Adipose tissue (tissue), 3 donors: ENCODE results near the gene CENPK. TPM values are rescaled to one million over a fixed set of nuclear protein-coding genes. Genes with fewer than 3 reads are reported as not detected.
"Not testable (repeated sequence)": the region's sequence is repeated elsewhere in the genome, so short reads cannot be mapped to it uniquely, and the experiment has no call there.

Source experiments
- H3K27ac ChIP-seq: one replicate; pipeline ENCODE4 v1.5.1; 2013; ENCODE audit warnings: low read depth, low read length
- WGBS, 3 donors: extraction: QIAGEN DNeasy Blood & Tissue Kit; methylation state at CpG; one replicate each; pipeline ENCODE4 v1.1.7; 2013; 5-methylcytosine and 5-hydroxymethylcytosine counted together
- polyA plus RNA-seq, 3 donors: library from polyadenylated mRNA; stranded (reverse); fragments of 200-250 nt; gene quantifications; one replicate each; pipeline ENCODE4 v1.2.3, GENCODE V29; 2013
- donor health status: healthy with polysubstance abuse.
- donor health status: Bipolar disorder and iron deficiency.
- donor health status: healthy.

The CENPK gene
- polyA plus RNA-seq, 3 donors, result 0.56 to 0.65 (median 0.60) TPM

DNA sequence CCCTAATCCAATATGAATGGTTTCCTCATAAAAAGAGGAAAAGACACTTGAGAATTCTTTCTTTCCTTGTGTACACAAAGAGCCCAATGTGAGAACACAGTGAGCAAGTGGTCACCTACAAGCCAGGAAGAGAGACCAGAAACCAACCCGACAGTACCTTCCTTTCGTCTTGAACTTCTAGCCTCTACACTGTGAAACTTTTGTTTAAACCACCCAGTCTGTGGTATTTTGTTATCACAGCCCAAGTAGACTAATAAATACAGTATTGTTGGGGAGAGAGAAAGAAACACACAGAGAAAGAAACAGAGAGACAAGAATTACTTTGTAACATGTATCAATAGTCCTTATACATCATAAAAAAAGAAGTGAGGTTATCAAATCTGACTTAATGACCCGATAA lies 37.2 kb downstream of the CENPK start:
- WGBS, 3 donors, result 89 to 90% (median 90%) methylated on average over 3 of the region's 3 CpGs
- no peak overlapping the region for H3K27ac ChIP-seq

DNA sequence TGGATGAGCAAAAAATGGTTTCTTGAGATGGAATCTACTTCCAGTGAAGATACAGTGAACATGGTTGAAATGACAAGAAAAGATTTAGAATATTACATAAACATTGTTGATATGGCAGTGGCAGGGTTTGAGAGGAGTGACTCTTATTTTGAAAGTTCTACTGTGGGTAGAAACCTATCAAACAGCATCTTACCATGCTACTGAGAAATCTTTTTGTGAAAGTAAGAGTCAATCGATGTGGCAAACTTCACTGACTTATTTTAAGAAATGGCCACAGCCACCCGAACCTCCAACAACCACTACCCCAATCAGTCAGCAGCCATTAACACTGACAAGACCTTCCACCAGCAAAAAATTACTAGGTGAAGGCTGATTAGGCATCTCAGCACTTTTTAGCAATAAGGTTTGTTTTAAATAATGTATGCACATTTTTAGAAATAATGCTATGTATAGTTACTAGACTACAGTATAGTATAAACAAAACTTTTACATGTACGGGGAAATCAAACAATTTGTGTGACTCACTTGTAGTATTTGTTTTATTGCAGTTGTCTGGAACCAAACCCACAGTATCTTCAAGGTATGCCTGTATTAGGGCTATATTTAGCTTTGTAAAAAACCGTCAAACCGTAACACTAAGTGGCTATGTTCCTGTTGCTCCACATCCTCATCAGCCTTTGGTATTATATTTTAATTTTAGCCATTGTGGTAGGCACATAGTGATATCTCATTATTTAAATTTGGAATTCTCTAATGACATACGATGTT lies 50.6 kb downstream of the CENPK start:
- no peak overlapping the region for H3K27ac ChIP-seq
- 80 to 82% (median 82%) methylated on average over 6 of the region's 6 CpGs for WGBS, 3 donors

DNA sequence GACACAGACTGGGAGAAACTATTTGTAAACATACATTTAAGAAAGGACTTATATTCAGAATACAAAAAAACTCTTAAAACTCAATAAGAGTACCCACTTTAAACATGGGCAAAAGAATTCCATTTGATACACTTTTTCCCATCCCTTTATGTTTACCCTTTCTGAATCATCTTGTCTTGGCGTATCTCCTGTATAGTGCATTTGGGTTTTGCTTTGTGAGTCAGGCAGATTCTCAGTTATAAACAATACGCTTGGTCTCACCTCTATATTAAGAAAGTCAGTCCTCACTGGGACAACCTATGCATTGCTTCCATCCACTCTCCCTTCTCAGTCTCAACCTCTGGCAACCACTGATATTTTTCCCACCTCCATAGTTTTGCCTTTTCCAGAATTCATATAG lies 54.0 kb downstream of the CENPK start:
- WGBS, 3 donors, result 95 to 96% (median 96%) methylated on average over 2 of the region's 2 CpGs

DNA sequence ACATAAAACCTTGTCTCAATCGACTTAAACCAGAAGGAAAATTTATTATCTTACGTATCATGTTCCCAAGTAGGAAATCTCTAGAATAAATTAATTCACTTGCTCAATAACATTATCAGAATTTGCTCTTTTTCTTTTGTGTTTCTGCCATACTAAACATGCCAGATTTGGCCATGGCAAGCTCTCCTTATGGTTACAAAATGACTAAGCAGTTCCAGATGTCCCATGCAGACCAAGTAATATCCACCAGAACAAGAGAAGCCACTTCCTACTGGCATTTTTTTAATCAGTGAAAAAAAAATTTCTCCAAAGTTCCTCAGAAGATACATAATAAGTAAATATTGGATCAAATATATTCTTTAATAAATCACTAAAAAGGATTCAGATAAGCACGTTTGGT lies 56.0 kb downstream of the CENPK start:
- no peak overlapping the region for H3K27ac ChIP-seq
- 62 to 66% (median 63%) methylated on average over 3 of the region's 3 CpGs for WGBS, 3 donors

More for the DNA sequence above, 54.0 kb downstream of the CENPK start:
- H3K27ac ChIP-seq, result no peak overlapping the region

DNA sequence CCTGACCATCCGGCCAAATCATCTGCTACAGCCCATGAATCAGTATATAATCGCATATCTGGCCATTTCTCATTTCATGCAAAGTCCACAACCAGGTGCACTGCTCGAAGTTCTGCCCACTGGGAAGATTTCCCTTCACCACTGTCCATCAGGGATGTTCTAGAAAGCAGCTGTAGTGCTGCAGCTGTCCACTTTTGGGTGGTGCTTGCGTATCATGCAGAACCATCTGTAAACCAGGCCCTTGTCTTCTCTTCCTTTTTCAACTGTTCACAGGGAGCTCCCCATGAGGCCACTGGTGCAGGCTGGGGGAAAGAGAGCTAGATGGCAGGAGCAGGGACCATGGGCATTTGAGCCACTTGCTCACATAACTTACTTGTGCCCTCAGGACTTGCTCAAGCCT lies 73.8 kb downstream of the CENPK start:
- no peak overlapping the region for H3K27ac ChIP-seq
- 84 to 95% (median 94%) methylated on average over 4 of the region's 4 CpGs for WGBS, 3 donors

DNA sequence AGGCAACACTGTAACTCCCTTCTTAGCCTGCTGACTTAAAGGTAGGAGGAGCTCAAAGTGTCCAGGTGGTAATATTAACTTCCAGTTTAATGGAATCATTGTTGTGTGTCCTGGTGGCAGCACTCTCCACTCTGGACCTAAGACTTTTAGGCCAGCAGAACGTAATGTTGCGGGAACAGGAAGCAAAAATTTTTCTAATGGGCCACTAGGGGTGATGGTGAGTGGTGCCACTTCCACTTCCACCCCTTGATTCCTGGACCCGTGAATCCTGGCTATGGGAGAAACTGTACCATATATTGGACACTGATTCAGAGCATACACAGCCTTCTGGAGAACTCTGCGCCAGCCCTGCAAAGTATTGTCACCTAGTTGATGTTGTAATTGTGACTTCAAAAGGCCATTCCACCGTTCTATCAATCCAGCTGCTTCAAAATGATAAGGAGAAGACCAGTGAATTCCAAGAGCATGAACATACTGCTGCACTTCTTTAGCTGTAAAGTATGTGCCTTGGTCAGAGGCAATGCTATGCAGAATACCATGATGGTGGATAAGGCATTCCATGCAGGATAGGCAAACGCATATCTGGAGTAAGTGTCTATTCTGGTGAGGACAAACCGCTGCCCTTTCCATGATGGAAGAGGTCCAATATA lies 74.8 kb downstream of the CENPK start:
- H3K27ac ChIP-seq, result not testable (repeated sequence)
- WGBS, 3 donors, result 80 to 85% (median 82%) methylated on average over 7 of the region's 7 CpGs

DNA sequence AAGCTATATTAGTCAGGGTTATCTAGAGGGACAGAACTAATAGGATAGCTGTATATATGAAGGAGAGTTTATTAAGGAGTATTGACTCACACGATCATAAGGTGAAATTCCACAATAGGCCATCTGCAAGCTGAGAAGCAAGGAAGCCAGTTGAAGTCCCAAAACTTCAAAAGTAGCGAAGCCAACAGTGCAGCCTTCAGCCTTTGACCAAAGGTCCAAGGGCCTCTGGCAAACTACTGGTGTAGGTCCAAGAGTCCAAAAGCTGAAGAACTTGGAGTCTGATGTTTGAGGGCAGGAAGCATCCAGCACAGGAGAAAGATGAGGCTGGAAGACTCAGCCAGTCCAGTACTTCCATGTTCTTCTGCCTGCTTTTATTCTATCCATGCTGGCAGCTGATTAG lies 76.2 kb downstream of the CENPK start:
- WGBS, 3 donors, result 84 to 91% (median 91%) methylated on average over 2 of the region's 2 CpGs
- H3K27ac ChIP-seq, result not testable (repeated sequence)

DNA sequence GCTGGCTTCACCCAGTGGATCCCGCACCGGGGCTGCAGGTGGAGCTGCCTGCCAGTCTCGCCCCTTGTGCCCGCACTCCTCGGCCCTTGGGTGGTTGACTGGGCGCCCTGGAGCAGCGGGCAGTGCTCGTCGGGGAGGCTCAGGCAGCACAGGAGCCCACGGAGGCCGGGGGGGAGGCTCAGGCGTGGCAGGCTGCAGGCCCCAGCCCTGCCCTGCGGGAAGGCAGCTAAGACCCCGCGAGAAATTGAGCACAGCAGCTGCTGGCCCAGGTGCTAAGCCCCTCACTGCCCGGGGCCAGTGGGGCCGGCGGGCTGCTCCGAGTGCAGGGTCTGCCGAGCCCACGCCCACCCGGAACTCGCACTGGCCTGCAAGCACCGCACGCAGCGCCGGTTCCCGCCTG lies 77.6 kb downstream of the CENPK start:
- 89 to 97% (median 93%) methylated on average over 20 to 28 of the region's 28 CpGs for WGBS, 3 donors
- H3K27ac ChIP-seq, result no peak overlapping the region

DNA sequence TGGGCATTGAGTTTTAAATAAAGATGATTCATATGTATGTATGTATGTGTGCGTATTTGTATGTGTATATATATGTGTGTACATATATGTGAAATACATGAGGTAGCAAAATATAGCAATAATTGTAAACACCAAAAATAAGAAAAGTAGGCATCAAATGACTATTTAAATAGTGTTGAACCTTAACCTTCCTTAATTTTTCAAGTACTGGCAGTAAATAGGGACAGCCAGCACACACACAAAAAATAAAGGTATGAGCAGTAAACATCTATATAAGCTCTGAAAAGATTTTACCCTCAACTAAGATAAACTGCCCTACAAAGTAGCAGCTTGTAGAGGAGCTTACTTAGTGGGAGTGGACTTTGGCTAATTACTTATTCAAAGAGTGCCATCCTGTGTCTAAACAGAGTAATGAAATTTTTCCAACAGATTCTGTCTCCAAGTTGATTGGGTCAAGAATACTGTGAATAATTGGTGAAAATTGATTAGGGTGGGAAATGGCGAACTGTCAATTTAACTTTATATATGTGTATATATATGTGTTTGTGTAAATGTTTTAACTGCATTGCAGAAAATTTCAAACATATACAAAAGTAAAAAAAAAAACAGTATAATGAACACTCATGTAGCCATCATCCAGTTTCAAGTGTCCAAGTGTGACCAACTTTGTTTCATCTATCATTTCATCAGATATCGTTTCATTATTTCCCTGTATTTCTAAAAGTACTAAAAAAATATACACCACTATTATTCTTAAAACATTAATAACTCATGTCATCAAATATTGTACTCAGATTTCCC lies 79.2 kb downstream of the CENPK start:
- whole genome bisulfite sequencing, 3 donors, result 11 to 28% (median 27%) methylated on average over 3 of the region's 3 CpGs

DNA sequence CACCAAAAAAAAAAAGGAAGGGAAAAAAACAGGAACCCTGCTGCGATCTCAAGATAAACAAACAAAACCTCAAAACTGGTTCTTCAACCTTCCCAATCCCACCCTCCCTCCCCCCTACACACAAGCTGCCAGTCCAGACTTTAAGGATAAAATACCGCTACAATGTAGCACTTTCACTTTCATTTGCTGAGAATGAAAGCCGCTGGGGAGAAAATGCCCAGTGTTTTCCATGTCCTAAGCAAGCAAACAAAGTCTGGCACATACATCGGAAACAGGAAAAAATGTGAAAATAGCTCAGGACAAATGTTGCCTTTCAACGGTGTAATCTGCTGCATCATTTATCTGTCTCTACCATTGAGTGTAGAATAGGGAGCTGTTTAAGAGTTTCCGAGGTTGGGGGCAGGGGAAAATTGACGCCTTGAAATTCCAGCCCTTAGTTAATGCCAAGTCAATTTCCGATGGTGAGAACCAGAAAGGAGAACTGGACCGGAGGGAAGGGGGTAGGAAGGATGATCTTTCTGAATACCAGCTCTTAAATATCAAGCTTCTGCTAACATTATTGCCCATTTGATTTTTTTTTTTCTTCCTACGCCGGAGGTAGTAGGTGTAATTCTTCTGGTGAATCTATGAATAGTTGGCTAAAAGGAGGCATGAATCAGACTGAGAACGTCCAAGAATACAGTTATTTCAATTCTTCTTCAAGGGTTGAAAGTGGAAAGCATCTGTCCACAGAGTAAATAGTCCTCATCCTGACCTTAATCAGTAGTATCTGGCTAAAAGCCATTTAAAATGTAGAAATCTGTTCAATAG lies 80.0 kb downstream of the CENPK start:
- no peak overlapping the region for H3K27ac ChIP-seq
- 0 to 1% (median 0%) methylated on average over 12 of the region's 12 CpGs for WGBS, 3 donors

More for the DNA sequence above, 79.2 kb downstream of the CENPK start:
- H3K27ac ChIP-seq, result no peak overlapping the region

DNA sequence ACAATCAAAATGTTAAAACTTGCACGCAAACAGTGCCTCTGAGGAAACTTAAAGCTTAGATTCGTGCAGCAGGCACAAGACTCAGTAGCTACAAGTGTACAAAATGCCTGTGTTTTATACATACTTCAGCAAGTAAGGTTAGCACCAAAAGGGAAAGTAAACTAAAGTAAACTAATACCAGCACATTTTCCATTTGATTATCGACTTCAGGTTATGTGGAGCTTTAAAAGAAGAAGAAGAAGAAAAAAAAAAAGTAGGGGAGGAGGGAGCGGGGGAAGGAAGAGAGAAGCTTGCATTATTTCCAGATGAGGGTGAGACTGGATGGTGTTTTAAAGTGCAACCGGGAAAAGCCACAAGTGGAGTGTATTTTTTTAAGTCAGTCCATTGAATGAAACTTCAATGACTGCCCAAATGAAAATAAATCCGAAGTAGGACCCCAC lies 80.7 kb downstream of the CENPK start:
- H3K27ac ChIP-seq, result no peak overlapping the region
- 0% methylated on average over 6 of the region's 6 CpGs for WGBS, 3 donors

DNA sequence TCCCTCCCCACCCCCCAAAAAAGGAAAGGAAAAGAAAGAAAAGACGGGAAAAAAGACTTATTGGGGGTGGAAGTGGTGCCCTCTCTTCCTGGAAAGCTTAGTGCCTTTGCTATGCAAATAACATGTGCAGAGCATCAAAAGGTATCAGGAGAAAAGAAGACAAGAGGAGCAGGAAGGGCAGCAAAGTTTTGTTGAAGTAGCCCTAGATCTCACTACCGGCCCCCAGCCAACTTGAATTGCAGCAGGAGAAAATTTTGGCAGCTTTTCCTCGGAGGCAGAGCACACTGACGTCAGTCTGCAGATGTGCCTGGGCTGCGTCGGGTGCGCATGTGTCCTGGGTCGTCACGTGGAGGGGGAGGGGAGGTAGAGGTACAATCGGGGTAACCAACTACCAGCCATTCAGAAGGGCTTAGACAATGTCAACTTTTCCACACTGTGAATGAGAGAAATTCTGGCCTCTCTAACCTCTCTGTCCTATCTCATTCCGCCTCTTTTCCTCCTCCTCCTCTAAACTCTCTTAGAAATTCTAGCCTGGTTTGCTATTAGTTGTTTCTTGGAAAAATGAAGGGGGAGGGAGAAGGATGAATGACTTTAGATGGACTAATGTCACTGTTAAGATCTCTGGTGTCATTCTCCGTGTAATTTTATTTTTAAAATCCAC lies 81.2 kb downstream of the CENPK start, which contains the start of gene ADAMTS6:
Gene ADAMTS6, minus strand, starts transcription at position 286 of the 661 bp plus-strand sequence. CDS start 8,247 bp downstream, outside the sequence.
- WGBS, 3 donors, result 0% methylated on average over 12 of the region's 12 CpGs
- H3K27ac ChIP-seq, result no peak within 1 kb of the TSS

DNA sequence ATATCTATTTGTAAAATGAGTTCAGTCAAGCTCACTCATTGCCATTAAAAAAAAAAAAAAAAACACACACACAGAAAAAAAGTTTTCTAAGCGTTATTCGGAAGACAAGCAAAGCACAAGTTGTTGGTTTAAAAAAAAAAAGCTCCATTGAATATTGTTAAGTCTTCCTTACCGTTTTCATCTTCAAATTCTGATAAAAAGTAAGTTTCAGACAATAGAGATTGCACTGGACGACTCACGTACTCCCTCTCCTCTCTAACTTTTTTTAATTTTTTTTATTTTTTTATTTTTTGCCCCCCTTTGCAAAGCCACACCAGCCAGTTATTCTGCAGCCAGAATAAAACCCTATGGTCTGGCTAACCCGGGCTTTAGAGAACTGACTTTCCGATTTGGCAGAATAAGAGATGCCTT lies 81.8 kb downstream of the CENPK start:
- no peak overlapping the region for H3K27ac ChIP-seq
- WGBS, 3 donors, result 1 to 2% (median 2%) methylated on average over 7 of the region's 7 CpGs

DNA sequence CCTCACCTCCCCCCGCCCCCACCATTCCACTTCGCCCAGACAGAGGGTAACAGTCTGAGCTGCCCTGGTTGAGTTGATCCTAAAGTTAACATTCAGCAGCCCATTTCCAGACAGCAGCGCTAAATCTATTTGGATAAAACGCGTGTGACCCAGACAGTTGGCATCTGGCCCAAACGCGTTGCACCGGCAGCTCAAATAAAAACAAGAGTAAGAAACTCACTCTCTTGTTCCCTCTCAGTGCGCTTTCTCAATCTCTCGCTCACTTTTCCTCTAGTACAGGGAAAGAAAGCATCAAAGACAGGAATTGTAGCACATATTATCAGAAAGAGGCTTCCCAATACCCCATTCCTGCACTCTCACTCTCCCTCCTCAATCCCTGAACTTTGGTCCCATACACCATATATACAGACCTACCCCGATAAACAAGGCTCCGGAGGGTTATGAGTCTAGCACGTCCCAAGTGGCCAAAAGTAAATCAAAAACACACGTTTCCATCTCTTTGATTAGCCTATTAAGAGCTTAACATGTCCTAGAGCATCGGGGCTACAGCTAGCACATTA lies 82.6 kb downstream of the CENPK start:
- H3K27ac ChIP-seq, result no peak overlapping the region
- 0 to 1% (median 1%) methylated on average over 15 of the region's 15 CpGs for WGBS, 3 donors

DNA sequence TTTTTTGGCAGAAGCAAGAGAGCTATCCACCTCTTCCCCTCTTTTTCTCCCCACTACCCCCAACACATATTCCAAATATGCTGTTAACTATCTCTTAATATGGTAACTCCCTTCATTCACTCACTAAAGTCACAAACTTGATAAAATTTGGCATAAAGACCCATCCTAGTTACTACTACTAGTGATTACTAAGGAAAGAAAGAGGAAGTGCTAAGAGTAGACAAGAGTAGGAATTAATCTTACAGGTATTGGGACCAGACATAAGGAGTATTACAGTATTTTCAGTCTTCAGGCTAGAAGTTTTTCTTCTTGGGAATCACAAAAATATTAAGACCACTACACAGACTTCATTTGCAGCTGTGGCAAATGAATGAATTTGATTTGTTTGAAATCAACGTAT lies 83.4 kb downstream of the CENPK start:
- no peak overlapping the region for H3K27ac ChIP-seq
- 48 to 59% (median 50%) methylated on average over 1 of the region's 1 CpG for WGBS, 3 donors

DNA sequence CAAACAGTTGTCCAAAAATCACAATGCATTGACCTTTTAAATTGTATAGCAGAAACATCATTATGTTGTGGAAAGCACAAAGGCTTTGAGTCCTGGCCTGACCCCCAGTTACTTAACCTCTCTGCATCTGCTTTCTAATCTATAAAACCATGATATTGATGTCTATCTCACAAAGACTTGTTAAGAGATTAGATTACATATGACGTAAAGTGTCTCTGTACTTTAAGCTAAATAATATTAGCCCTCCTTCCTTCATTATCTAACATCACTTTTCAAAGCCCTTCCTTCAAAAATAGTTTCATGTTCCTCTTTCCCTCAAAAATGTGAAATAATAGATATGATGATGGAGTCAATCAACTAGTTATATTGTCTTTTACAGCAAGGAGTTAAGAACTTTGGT lies 84.6 kb downstream of the CENPK start:
- 57 to 92% (median 90%) methylated on average over 1 of the region's 1 CpG for WGBS, 3 donors
- no peak overlapping the region for H3K27ac ChIP-seq

DNA sequence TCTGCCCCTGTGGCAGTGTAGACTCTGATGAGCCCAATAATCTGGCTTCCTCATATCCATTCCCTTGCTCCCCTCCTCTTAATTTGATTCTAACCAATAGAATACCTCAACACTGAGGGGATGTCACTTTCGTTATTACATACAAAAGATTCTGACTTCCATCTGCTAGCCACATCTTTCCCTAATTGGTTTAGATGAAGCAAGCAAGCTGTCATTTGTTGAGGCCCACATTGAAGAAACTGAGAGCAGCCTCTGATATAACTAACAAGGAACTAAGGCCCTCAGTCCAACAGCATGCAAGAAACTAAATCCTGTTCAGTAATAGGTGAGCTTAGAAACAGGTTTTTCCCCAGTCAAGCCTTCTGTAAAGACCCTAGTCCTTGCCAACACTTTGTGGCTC lies 87.1 kb downstream of the CENPK start:
- 84 to 88% (median 86%) methylated on average over 1 of the region's 1 CpG for WGBS, 3 donors
- no peak overlapping the region for H3K27ac ChIP-seq
